GM12892 (cell line): ENCODE results near the gene PIP4K2A.

Source experiments
- POLR2A ChIP-seq: IDR thresholded peaks from 2 replicates; pipeline ENCODE4 v1.6.1; 2011; ENCODE audit warnings: low read depth, low read length, control low read depth
- POLR2AphosphoS5 ChIP-seq: IDR thresholded peaks from 2 replicates; pipeline ENCODE4 v1.6.1; 2011; ENCODE audit warnings: low read depth, low read length, control low read depth

- TF ChIP-seq POLR2A = no peak
- TF ChIP-seq POLR2AphosphoS5 = no peak
These were observed 212.5 kb downstream of the PIP4K2A start for GRCh38 chr10:22501863-22502262.
